ENCODE data around the gene SETD1A. TPM values are rescaled to one million over a fixed set of nuclear protein-coding genes. Genes with fewer than 3 reads are reported as not detected.

SETD1A gene
- total and polyA plus RNA-seq, 2 donors (not counting 1 experiment from before 2014, with no cell fraction given), result 1.4 to 3.5 TPM

DNA sequence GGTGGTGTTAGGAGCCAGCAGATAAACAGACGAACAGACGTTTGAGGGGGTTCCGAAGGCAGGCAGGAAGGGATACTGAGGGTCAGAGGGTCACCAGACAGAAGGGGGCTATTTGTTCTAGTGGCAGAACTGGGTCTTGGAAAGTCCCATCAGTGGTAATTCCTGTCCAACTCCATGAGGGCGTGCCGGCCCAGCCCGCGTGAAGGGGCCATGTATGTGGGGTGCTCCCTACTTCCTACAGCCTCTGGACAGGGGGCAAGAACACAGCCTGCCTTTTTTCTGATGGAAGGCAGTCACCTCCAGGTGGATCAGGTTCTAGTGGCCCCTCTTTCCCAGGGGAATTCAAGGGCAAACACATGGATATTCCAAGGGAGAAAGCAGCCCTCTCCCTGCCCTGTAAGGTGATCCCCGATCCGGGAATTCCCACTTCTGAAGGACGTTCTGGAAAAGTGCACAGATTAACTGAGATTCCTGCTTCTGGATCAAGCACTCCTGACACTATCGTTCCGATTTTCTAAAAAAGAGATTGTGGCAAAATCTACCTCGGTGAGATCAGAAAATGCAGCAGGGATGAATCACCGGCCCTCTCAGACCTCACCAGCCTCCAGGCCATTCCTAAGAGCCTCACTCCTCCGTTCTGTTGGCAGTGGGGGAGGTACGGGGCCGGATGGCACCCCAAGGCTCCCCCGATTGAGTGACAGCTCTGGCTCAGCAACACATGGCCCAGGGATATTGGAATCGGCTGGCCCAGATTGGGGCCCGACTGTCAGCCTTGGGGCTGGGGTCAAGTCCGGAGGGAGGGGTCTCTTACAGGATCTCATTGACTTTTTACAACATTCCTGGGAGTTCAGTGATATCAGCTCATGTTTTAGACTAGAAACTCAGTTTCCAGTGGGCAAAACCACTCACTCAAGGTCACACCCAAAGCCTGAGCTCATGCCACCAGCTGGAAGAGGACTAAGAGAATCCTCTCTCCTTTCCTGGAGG is 40.5 kb downstream of the SETD1A start:
- Histone ChIP-seq H3K4me1 (ENCODE audit: control insufficient read depth, extremely low read depth, insufficient read depth, low read length) (peaks cover 21% of the 10 kb centered on the region), H2AFZ (ENCODE audit: low read length) (no peak overlapping the region), H3K27ac (ENCODE audit: insufficient read depth, low read length) (peak overlapping the region; percentile 95), H3K9ac (ENCODE audit: insufficient read depth, low read length) (peak overlapping the region; percentile 71), H3K79me2 (ENCODE audit: control insufficient read depth, insufficient read depth, low read length) (no peaks in the 10 kb centered on the region), H4K20me1 (ENCODE audit: control insufficient read depth, extremely low read depth, insufficient read depth, low read length) (no peaks in the 10 kb centered on the region), H3K4me3 (replicated peaks in 1 of 4; ENCODE audit: control extremely low read depth in 1 of 4, insufficient read depth in 1 of 4, low read depth in 3 of 4, low read length in 4 of 4) (peak overlapping the region; percentile 22 to 67 (median 42)), H3K36me3 (ENCODE audit: control insufficient read depth, insufficient read depth, low read length) (peaks cover 4% of the 10 kb centered on the region), H3K4me2 (ENCODE audit: extremely low read depth, insufficient read depth, low read length) (peak overlapping the region; percentile 93), H3K27me3 (ENCODE audit: control insufficient read depth, insufficient read depth, low read length) (no peaks in the 10 kb centered on the region), H3K9me3 (ENCODE audit: control insufficient read depth, insufficient read depth, low read depth, low read length) (no peaks in the 10 kb centered on the region)
- no peak for TF ChIP-seq EZH2 (IDR thresholded peaks at IDR 0.05; ENCODE audit: low read length, missing control alignments)
- TF ChIP-seq, protein P1, sequence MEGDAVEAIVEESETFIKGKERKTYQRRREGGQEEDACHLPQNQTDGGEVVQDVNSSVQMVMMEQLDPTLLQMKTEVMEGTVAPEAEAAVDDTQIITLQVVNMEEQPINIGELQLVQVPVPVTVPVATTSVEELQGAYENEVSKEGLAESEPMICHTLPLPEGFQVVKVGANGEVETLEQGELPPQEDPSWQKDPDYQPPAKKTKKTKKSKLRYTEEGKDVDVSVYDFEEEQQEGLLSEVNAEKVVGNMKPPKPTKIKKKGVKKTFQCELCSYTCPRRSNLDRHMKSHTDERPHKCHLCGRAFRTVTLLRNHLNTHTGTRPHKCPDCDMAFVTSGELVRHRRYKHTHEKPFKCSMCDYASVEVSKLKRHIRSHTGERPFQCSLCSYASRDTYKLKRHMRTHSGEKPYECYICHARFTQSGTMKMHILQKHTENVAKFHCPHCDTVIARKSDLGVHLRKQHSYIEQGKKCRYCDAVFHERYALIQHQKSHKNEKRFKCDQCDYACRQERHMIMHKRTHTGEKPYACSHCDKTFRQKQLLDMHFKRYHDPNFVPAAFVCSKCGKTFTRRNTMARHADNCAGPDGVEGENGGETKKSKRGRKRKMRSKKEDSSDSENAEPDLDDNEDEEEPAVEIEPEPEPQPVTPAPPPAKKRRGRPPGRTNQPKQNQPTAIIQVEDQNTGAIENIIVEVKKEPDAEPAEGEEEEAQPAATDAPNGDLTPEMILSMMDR (conservative IDR thresholded peaks at IDR 0.05 in 1 of 2, IDR thresholded peaks at IDR 0.05 in 1 of 2; ENCODE audit: low read depth in 1 of 2, low read length in 2 of 2), result no peak
- peak; percentile 59 to 92 for DNase-seq (ENCODE audit: low read depth in 2 of 2)

DNA sequence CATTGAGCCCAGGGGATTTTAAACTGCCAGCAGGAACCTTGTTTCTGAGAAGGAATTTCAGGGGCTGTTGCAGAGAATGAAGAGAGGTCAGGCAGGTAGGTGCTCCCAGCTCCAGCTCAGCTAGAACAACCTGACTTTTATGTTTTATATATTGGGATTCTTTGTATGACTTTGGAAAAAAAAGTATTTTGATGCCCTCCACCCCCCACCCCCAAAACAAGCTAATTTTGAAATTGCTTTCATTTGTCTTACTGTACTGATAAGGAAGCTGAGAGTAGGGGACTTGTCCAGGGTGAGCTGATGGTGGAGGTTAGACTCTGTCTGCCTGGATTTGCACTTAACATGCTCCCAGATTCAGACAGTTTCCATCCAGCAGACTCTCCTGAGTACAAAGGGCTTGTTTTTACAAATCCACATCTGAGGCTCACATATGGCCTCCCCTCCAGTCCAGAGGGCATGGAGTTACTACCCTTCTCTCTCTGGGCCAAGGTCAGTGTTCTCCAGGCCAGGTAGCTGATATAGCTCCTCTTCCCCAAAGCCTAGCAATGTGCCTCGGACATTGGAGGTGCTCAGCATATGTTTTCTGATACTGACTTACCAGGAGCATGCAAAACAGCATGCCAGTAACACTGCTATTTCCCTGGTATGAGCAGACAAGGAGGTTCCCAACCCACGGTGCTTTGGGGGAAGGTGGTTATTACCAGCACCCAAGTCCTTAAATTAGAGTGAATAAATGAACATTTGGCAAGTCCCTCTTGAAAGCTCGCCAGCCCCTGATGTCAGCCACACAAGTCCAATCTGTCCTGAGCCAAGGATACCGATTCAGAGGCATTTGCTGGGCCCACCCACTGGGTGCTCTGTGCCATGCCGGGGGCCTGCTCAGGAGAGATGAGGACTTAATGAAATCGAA is 41.6 kb downstream of the SETD1A start:
- Histone ChIP-seq H3K9me3 (ENCODE audit: control insufficient read depth, insufficient read depth, low read depth, low read length) (no peaks in the 10 kb centered on the region), H3K27ac (ENCODE audit: insufficient read depth, low read length) (peak overlapping the region; percentile 95), H3K4me2 (ENCODE audit: extremely low read depth, insufficient read depth, low read length) (no peak overlapping the region), H3K4me1 (ENCODE audit: control insufficient read depth, extremely low read depth, insufficient read depth, low read length) (peaks cover 21% of the 10 kb centered on the region), H3K36me3 (ENCODE audit: control insufficient read depth, insufficient read depth, low read length) (no peaks in the 10 kb centered on the region), H3K79me2 (ENCODE audit: control insufficient read depth, insufficient read depth, low read length) (no peaks in the 10 kb centered on the region), H3K27me3 (ENCODE audit: control insufficient read depth, insufficient read depth, low read length) (no peaks in the 10 kb centered on the region), H3K9ac (ENCODE audit: insufficient read depth, low read length) (no peak overlapping the region), H2AFZ (ENCODE audit: low read length) (no peak overlapping the region), H3K4me3 (replicated peaks in 1 of 4; ENCODE audit: control extremely low read depth in 1 of 4, insufficient read depth in 1 of 4, low read depth in 3 of 4, low read length in 4 of 4) (no peak overlapping the region), H4K20me1 (ENCODE audit: control insufficient read depth, extremely low read depth, insufficient read depth, low read length) (no peaks in the 10 kb centered on the region)
- peak in 1 of 2 donors; percentile 64 for DNase-seq (ENCODE audit: low read depth in 2 of 2)
- no peak for TF ChIP-seq EZH2 (IDR thresholded peaks at IDR 0.05; ENCODE audit: low read length, missing control alignments)
- TF ChIP-seq, protein P1 (conservative IDR thresholded peaks at IDR 0.05 in 1 of 2, IDR thresholded peaks at IDR 0.05 in 1 of 2; ENCODE audit: low read depth in 1 of 2, low read length in 2 of 2), result no peak
